ENCODE data around the gene ELF4.

- TF ChIP-seq EP300 (IDR thresholded peaks at IDR 0.05; ENCODE audit: low read depth in 2 of 2, low read length in 2 of 2) (no peak), EP300 (CRISPR knock-in tag; IDR thresholded peaks at IDR 0.05; ENCODE audit: borderline replicate concordance) (no peak), POLR2AphosphoS5 (IDR thresholded peaks at IDR 0.05; ENCODE audit: low read depth, low read length) (no peak)
Measured at GRCh38 chrX:130047416-130047815, 62.9 kb downstream of the ELF4 start.

Measured in HepG2 (cell line).